ENCODE data around the gene HEATR5B.

DNA sequence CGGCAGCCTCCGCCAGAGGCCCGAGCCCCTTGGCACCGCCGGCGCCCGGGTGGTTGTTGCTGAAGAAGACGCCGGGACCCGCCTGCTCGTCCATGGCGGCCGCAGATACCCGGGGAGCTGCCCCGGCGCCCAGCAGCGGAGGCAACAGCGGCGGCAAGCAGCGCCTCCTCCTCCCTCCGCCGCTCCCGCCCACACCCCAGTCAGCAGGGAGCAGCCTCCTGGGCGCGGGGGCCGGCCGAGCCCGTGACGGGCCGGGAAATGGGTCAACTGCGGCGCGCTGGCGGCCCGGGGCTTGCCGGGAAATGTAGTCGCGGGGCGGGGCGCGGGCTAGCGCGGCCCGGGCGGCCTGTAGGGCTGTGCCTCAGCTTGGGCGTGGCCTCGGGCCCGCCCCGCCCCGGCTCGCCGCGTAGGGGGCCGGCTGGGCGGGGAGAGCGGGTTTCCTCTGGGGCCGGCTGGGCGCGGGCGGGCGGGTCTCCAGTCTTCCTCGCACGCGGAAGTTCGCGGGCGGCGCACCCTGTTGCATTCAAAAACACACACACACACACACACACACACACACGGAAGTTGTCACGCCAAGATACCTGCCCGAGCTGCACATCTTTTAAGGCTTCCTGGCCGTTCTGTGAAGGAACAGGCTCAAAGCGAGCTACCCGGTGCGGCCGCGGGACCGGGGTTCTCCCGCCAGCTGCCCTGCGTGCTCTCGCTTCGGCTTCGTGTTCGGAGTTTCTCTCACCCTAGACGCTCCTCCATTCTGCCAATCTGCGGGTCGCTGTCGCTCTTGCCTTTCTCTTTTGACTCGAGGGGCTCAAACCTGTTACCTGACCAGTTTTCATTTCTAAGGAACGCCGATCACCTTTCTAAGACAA is 117.6 kb downstream of the HEATR5B start, which contains the start of gene STRN:
- TF ChIP-seq TEAD4 (IDR thresholded peaks at IDR 0.05; ENCODE audit: low read length), result no peak; the same call in 1 of the 2 replicates
- no peak for TF ChIP-seq TEAD4 (CRISPR knock-in tag; IDR thresholded peaks at IDR 0.05; ENCODE audit: borderline replicate concordance)
- TF ChIP-seq U2AF1 (optimal IDR thresholded peaks at IDR 0.05; ENCODE audit: low read depth, low read length), result no peak
- no peak for TF ChIP-seq ZNF347 (CRISPR knock-in tag; IDR thresholded peaks at IDR 0.05; ENCODE audit: low read depth)
- no peak for TF ChIP-seq SFPQ (IDR thresholded peaks at IDR 0.05; ENCODE audit: low read depth, low read length)
- TF ChIP-seq MYNN (IDR thresholded peaks at IDR 0.05), result 0 out of 2 replicates have a peak, but pooled peaks have one; percentile 45
- no peak for TF ChIP-seq MYNN (CRISPR knock-in tag; IDR thresholded peaks at IDR 0.05)
- TF ChIP-seq ZC3H4 (CRISPR knock-in tag; IDR thresholded peaks at IDR 0.05; ENCODE audit: borderline replicate concordance), result no peak; the same call in 1 of the 2 replicates
